GM21825 (cell line): Measurements from ENCODE around the gene ASB6.
A peak's percentile ranks its signal among the peaks of the same experiment; 100 is the strongest.

Experiments used
- ATAC-seq: cut with Tn5 transposase; IDR thresholded peaks from one replicate; pipeline ENCODE4 v1.9.1; 2021; ENCODE audit warnings: mild to moderate bottlenecking, moderate library complexity; ENCODE audit not compliant: unreplicated experiment

ASB6 gene

GRCh38 chr9:129627556-129628440, 14.2 kb downstream of the ASB6 start:
- no peak for ATAC-seq

- peak; percentile 9 for ATAC-seq
Observed at GRCh38 chr9:129626625-129627284, 15.2 kb downstream of the ASB6 start.

GRCh38 chr9:129626079-129626624, 15.8 kb downstream of the ASB6 start, which contains the start of gene NTMT1:
Gene NTMT1 (plus strand): TSS chr9:129626163. CDS start chr9:129632704, 6,541 bp downstream.
- peak; percentile 76 for ATAC-seq

DNA sequence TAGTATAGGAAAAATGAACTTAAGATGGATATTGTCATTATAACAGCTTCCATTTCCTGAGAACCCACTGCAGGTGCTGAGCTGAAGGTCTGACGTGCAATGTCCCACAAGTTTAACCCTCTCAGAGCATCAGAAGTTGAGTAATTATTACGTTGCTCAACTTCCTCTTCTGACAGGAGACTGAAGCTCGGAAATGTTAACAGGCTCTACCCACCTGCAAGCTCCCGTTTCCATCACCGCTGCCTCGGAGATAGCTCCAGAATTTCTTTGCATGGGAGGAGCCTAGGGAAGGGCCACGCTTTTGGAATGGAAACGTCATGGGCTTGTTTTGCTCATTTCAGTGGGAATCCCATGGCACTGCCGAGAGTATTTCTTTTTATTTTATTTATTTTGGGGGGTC, 17.0 kb downstream of the ASB6 start:
- no peak for ATAC-seq

- no peak for ATAC-seq
Observed at GRCh38 chr9:129624168-129624759, 17.7 kb downstream of the ASB6 start.

DNA sequence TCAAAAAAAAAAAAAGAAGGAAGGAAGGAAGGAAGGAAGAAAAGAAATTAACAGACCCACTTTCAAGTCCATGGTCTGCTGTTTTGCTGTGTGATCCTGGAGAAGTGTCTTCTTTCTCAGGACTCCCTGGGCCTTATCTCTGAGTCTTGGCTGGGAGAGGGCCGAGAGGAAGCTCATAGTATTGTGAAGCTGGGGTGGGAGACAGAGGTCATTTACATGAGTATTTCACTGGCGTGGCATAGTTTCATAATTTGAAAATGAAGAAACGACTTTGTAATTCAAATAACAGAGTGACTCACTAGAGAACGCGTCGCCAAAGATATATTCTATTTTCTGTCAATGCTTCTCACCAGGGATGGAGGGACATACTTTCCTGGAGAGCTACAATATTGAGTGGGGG, 18.6 kb downstream of the ASB6 start:
- ATAC-seq, result no peak

DNA sequence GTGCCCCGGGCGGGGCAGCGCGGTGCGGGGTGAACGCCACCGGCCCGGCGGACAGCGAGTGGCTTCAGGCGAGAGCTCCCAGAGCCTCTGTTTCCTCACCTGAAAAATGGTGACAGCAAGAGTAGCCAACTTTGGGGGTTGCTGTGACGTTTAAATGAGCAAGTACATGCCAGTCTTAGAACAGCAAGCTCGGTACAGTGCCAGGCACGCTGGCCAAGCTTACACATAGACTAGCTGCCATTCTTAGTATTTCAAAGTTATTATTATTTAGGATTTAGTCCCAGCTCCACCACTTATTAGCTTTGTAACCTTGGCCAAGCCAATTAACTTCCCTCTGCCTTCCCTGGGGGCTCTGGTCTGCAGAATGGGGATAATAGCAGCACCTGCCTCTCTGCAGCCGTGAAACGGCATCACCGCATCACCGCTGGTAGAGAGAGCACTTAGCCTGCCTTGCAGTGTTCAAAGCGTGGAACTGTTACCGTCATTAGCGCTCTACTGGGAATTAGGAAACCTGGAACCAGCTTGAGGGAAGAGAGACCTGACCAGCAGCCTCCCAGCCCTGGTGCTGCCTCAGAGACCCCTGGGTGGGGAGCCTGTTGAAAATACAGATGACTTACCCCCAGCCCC, 21.2 kb downstream of the ASB6 start, which contains the start of gene C9orf50:
TSS of gene C9orf50 (minus strand) at position 433 of the 627 bp plus-strand sequence. CDS start 527 bp downstream, outside the sequence.
- ATAC-seq, result no peak

GRCh38 chr9:129619787-129620668, 21.9 kb downstream of the ASB6 start:
- no peak for ATAC-seq

GRCh38 chr9:129617167-129617566, 24.8 kb downstream of the ASB6 start:
- no peak for ATAC-seq

DNA sequence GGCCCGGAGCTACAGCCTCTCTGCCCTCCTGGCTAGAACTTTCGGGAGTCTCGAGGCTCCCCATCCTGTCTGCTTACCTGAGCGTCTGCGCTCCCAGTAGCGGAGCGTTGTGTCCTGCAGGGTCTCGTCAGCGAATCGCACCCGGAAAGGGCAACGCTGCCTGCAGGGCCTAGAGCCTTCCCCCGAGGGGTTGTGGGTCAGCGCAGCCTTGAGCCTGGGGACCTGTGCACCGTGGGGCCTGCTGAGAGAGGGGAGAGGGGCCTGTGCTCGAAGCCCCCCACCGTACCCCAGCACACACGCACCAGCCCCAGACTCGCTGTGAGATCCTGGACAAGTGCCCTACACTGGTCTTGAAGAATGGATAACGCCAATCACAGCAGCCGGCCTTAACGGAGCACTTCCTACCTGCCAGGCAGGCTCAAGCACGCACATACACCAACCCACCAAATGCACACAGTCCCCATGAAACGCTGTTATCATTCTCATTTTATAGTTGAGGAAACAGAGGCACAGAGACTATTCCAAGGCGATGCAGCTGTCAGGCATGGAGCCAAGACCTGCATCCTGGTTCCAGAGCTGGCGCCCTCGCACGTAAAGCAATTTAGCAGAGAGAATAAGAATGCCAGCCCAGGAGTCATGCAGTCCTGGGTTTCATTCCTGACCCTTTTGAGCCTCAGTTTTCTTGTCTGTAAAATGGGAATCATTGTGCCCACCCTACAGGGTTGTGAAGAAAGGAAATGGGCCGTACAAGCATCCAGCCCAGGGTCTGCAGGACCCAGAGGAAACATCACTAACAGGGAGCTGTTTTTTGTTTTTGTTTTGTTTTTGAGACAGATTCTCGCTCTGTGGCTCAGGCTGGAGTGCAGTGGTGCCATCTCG, 26.3 kb downstream of the ASB6 start:
- no peak for ATAC-seq

GRCh38 chr9:129614932-129615331, 27.0 kb downstream of the ASB6 start:
- ATAC-seq, result no peak

DNA sequence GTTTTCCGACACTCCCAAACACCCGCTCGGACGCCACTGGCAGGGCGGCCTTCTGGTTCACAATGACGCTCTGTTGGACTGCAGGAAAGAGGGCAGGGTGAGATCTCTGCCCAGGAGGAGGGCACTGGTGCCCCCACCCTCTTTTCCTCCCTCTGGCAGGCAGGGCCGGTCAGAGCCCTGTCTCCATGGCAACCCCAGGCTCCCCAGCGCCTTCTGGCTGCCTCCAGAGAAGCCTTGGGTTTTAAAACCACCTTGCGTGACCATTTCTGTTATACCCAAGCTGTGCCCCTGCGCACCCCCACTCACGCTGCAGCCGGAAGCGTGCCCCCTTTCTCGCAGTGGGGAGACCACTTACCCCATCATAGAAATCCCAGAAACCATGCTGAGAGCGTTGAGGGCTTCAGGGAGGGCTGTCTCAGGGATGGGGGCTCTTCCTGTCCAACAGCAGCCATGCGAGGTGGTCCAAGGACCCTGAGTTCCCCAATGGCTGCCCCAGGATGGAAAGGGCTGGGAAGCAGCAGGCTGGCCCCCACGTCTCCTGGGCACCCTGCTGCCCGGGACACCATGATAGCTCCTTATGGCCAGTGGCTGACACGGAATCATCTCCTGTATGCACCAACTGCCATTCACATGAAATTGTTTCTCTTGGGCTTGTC, 28.3 kb downstream of the ASB6 start:
- no peak for ATAC-seq

- no peak for ATAC-seq
Observed at GRCh38 chr9:129612815-129613519, 29.0 kb downstream of the ASB6 start.

DNA sequence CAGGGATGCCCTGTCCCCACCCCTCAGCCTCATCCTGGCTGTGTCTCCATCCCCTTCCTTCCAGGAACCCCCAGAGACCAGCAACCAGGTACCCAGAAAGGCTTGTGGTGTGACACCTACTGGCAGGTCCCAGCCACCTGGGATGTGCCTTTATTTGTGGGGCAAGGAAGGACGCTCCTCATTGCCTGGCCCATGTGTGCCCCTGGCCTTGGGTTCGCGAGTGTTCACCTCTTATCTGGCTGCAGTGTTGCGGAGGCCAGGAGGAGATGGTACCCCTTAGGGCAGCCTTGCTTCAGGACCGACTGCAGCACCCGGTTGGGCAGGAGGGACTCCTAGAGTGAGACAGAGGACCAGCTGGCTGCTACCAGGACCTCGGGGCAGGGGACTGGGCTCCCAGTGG, 29.8 kb downstream of the ASB6 start:
- ATAC-seq, result no peak

DNA sequence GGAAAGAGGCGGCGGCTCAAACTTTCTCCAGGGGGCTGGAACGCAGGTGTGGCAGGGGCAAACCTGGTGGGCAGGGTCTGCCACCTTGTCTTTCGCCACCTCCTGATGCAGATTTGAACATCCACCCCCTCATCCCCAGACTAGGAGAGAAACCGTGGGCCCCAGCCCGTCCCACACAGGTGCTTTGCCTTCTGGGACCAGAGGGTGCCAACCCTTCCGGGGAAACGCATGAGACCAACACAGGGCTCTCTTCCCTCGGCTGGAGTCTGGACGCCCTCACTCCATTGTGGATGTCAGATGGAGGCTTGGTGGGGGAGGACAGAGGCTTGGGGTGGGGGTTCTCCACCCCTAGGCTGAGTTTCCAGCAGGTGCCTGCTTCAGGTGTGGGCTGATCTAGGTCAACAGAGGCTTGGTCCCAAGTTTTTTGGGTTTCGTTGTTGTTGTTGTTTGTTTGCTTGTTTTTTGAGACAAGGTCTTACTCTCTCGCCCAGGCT, 30.6 kb downstream of the ASB6 start:
- no peak for ATAC-seq

- no peak for ATAC-seq
Observed at GRCh38 chr9:129610473-129611306, 31.3 kb downstream of the ASB6 start.

DNA sequence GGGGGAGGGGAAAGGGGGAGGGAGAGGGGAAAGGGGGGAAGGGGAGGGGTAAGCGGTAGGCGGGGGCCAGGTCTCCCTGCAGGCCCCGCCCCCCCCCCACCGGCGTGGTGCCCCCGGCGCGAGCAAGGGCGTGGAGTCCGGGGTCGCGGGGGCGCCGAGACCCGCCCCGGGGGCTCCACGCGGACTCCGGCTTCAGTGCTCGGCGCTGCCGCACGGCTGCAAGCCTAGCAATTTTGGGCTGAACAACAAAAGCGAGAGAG, 31.8 kb downstream of the ASB6 start:
- ATAC-seq, result no peak
